Skeletal muscle satellite cell (primary cell): ENCODE results near the gene BIK.

ENCODE experiments used
- H3K27me3 ChIP-seq: 2 replicates; pipeline ENCODE4 v1.7.0; 2013; ENCODE audit warnings: low read length; ENCODE audit not compliant: control insufficient read depth, insufficient read depth
- H3K36me3 ChIP-seq: 2 replicates; pipeline ENCODE4 v1.7.0; 2013; ENCODE audit warnings: mild to moderate bottlenecking, control low read depth, low read length; ENCODE audit not compliant: insufficient read depth
- H3K4me1 ChIP-seq: 2 replicates; pipeline ENCODE4 v1.7.0; 2013; ENCODE audit warnings: low read length; ENCODE audit not compliant: control insufficient read depth, insufficient read depth
- H3K4me2 ChIP-seq: 2 replicates; pipeline ENCODE4 v1.7.0; 2013; ENCODE audit warnings: mild to moderate bottlenecking, low read length
- H3K4me3 ChIP-seq: 2 replicates; pipeline ENCODE4 v1.7.0; 2013; ENCODE audit warnings: low read length
- H3K9ac ChIP-seq: 2 replicates; pipeline ENCODE4 v1.7.0; 2013; ENCODE audit warnings: mild to moderate bottlenecking, low read depth, low read length, moderate library complexity
- H3K9me3 ChIP-seq: replicated peaks from 2 replicates; pipeline ENCODE4 v1.7.0; 2013; ENCODE audit warnings: mild to moderate bottlenecking, control low read depth, low read length

Gene BIK

GRCh38 chr22:43166132-43166930, 55.8 kb downstream of the BIK start:
- no peaks in the 10 kb centered on the region for H3K9me3 ChIP-seq
- no peak overlapping the region for H3K4me2 ChIP-seq
- peaks cover 35% of the 10 kb centered on the region for H3K36me3 ChIP-seq
- no peak overlapping the region for H3K9ac ChIP-seq
- peaks cover 5% of the 10 kb centered on the region for H3K4me1 ChIP-seq
- H3K4me3 ChIP-seq, result no peak overlapping the region
- H3K27me3 ChIP-seq, result no peaks in the 10 kb centered on the region

GRCh38 chr22:43167001-43167589, 56.5 kb downstream of the BIK start:
- Histone ChIP-seq H3K9ac (no peak overlapping the region), H3K27me3 (no peaks in the 10 kb centered on the region), H3K4me3 (no peak overlapping the region), H3K9me3 (no peaks in the 10 kb centered on the region), H3K4me2 (no peak overlapping the region), H3K4me1 (peaks cover 5% of the 10 kb centered on the region), H3K36me3 (peaks cover 42% of the 10 kb centered on the region)

- H3K9ac ChIP-seq, result no peak overlapping the region
These were observed 58.1 kb downstream of the BIK start for GRCh38 chr22:43168471-43169309.

GRCh38 chr22:43169310-43170130, 59.0 kb downstream of the BIK start:
- Histone ChIP-seq H3K36me3 (peaks cover 30% of the 10 kb centered on the region), H3K4me2 (no peak overlapping the region), H3K27me3 (no peaks in the 10 kb centered on the region), H3K4me3 (no peak overlapping the region), H3K9ac (no peak overlapping the region), H3K9me3 (no peaks in the 10 kb centered on the region), H3K4me1 (no peaks in the 10 kb centered on the region)

More at GRCh38 chr22:43168471-43169309, 58.1 kb downstream of the BIK start:
- Histone ChIP-seq H3K9me3 (no peaks in the 10 kb centered on the region), H3K36me3 (peaks cover 30% of the 10 kb centered on the region), H3K4me1 (peaks cover 1% of the 10 kb centered on the region), H3K27me3 (no peaks in the 10 kb centered on the region), H3K4me2 (no peak overlapping the region), H3K4me3 (no peak overlapping the region)

- Histone ChIP-seq H3K9ac (no peak overlapping the region), H3K36me3 (peaks cover 31% of the 10 kb centered on the region), H3K27me3 (no peaks in the 10 kb centered on the region), H3K4me1 (no peaks in the 10 kb centered on the region), H3K4me3 (no peak overlapping the region), H3K4me2 (no peak overlapping the region), H3K9me3 (no peaks in the 10 kb centered on the region)
These were observed 59.6 kb downstream of the BIK start for GRCh38 chr22:43170131-43170480.

- Histone ChIP-seq H3K4me2 (no peak overlapping the region), H3K9ac (no peak overlapping the region), H3K36me3 (peaks cover 33% of the 10 kb centered on the region), H3K4me1 (no peaks in the 10 kb centered on the region), H3K9me3 (no peaks in the 10 kb centered on the region), H3K27me3 (no peaks in the 10 kb centered on the region), H3K4me3 (no peak overlapping the region)
These were observed 60.5 kb downstream of the BIK start for GRCh38 chr22:43171019-43171491.

GRCh38 chr22:43171607-43172006, 61.1 kb downstream of the BIK start:
- Histone ChIP-seq H3K27me3 (no peaks in the 10 kb centered on the region), H3K4me3 (no peak overlapping the region), H3K36me3 (peaks cover 33% of the 10 kb centered on the region), H3K4me1 (no peaks in the 10 kb centered on the region), H3K4me2 (no peak overlapping the region), H3K9ac (no peak overlapping the region), H3K9me3 (no peaks in the 10 kb centered on the region)

GRCh38 chr22:43172191-43172590, 61.6 kb downstream of the BIK start:
- Histone ChIP-seq H3K4me3 (no peak overlapping the region), H3K27me3 (no peaks in the 10 kb centered on the region), H3K9me3 (no peaks in the 10 kb centered on the region), H3K9ac (no peak overlapping the region), H3K4me2 (no peak overlapping the region), H3K36me3 (peaks cover 33% of the 10 kb centered on the region), H3K4me1 (no peaks in the 10 kb centered on the region)

GRCh38 chr22:43173566-43173965, 63.0 kb downstream of the BIK start:
- H3K9me3 ChIP-seq, result no peaks in the 10 kb centered on the region
- no peaks in the 10 kb centered on the region for H3K27me3 ChIP-seq
- no peak overlapping the region for H3K9ac ChIP-seq
- no peaks in the 10 kb centered on the region for H3K4me1 ChIP-seq
- peaks cover 33% of the 10 kb centered on the region for H3K36me3 ChIP-seq
- H3K4me3 ChIP-seq, result no peak overlapping the region
- no peak overlapping the region for H3K4me2 ChIP-seq

- Histone ChIP-seq H3K4me1 (no peaks in the 10 kb centered on the region), H3K27me3 (no peaks in the 10 kb centered on the region), H3K4me3 (no peak overlapping the region), H3K9ac (no peak overlapping the region), H3K4me2 (no peak overlapping the region), H3K36me3 (peaks cover 38% of the 10 kb centered on the region), H3K9me3 (no peaks in the 10 kb centered on the region)
These were observed 63.6 kb downstream of the BIK start for GRCh38 chr22:43173976-43174720.
